ENCODE measurements around the gene TOGARAM2. TPM values are rescaled to one million over a fixed set of nuclear protein-coding genes. Genes with fewer than 3 reads are reported as not detected.

The TOGARAM2 gene
- total RNA-seq, 2 experiments from 2014 or later: 0.03 TPM; not detected in 1

- H3K9me3 ChIP-seq (ENCODE audit: low read length): no peaks in the 10 kb centered on the region
- no peaks in the 10 kb centered on the region for H3K4me1 ChIP-seq (ENCODE audit: insufficient read depth, low read length, poor library complexity, severe bottlenecking)
- no peak for DNase-seq (ENCODE audit: low spot score)
- no peak overlapping the region for H3K27ac ChIP-seq (ENCODE audit: low read depth, low read length, poor library complexity, severe bottlenecking)
- TF ChIP-seq EZH2phosphoT487 (IDR thresholded peaks at IDR 0.05; ENCODE audit: borderline replicate concordance, low read depth, low read length) (no peak), CTCF (conservative IDR thresholded peaks at IDR 0.05; ENCODE audit: low read length) (no peak)
- H4K20me1 ChIP-seq (ENCODE audit: insufficient read depth, low read length): no peaks in the 10 kb centered on the region
- no peaks in the 10 kb centered on the region for H3K9me2 ChIP-seq (ENCODE audit: insufficient read depth, low read length)
- H3K79me2 ChIP-seq (ENCODE audit: insufficient read depth, low read depth, low read length): no peaks in the 10 kb centered on the region
- H3K36me3 ChIP-seq (ENCODE audit: insufficient read depth, low read length): no peaks in the 10 kb centered on the region
- no TSS peak for BruUV-seq (replicated peaks)
- CTCF ChIA-PET (ENCODE audit: unreplicated experiment): no interaction called here
- intact Hi-C loops (cut with micrococcal nuclease; ENCODE audit: unreplicated experiment): no loop called here
- no peak overlapping the region for H2AFZ ChIP-seq (ENCODE audit: low read length)
- POLR2A ChIA-PET: no interaction called here
- H3K4me3 ChIP-seq (ENCODE audit: low read depth, low read length, poor library complexity, severe bottlenecking): no peak overlapping the region
- no peak overlapping the region for H3K4me2 ChIP-seq (ENCODE audit: low read length)
Observed at GRCh38 chr2:29011418-29012060, 30.4 kb downstream of the TOGARAM2 start.

GRCh38 chr2:29012211-29012681 lies 31.1 kb downstream of the TOGARAM2 start:
- intact Hi-C loops (cut with micrococcal nuclease; ENCODE audit: unreplicated experiment): no loop called here
- H3K9me2 ChIP-seq (ENCODE audit: insufficient read depth, low read length): no peaks in the 10 kb centered on the region
- H2AFZ ChIP-seq (ENCODE audit: low read length): no peak overlapping the region
- H4K20me1 ChIP-seq (ENCODE audit: insufficient read depth, low read length): no peaks in the 10 kb centered on the region
- no peaks in the 10 kb centered on the region for H3K79me2 ChIP-seq (ENCODE audit: insufficient read depth, low read depth, low read length)
- H3K27ac ChIP-seq (ENCODE audit: low read depth, low read length, poor library complexity, severe bottlenecking): no peak overlapping the region
- POLR2A ChIA-PET: no interaction called here
- BruUV-seq (replicated peaks): no TSS peak
- CTCF ChIA-PET (ENCODE audit: unreplicated experiment): no interaction called here
- no peak overlapping the region for H3K4me2 ChIP-seq (ENCODE audit: low read length)
- no peaks in the 10 kb centered on the region for H3K36me3 ChIP-seq (ENCODE audit: insufficient read depth, low read length)
- no peak overlapping the region for H3K4me3 ChIP-seq (ENCODE audit: low read depth, low read length, poor library complexity, severe bottlenecking)
- TF ChIP-seq EZH2phosphoT487 (IDR thresholded peaks at IDR 0.05; ENCODE audit: borderline replicate concordance, low read depth, low read length) (no peak), CTCF (conservative IDR thresholded peaks at IDR 0.05; ENCODE audit: low read length) (no peak)
- no peaks in the 10 kb centered on the region for H3K4me1 ChIP-seq (ENCODE audit: insufficient read depth, low read length, poor library complexity, severe bottlenecking)
- no peaks in the 10 kb centered on the region for H3K9me3 ChIP-seq (ENCODE audit: low read length)
- DNase-seq (ENCODE audit: low spot score): peak; percentile 3

- Histone ChIP-seq H2AFZ (ENCODE audit: low read length) (no peak overlapping the region), H3K4me1 (ENCODE audit: insufficient read depth, low read length, poor library complexity, severe bottlenecking) (no peaks in the 10 kb centered on the region), H4K20me1 (ENCODE audit: insufficient read depth, low read length) (no peaks in the 10 kb centered on the region), H3K9me3 (ENCODE audit: low read length) (no peaks in the 10 kb centered on the region), H3K4me2 (ENCODE audit: low read length) (no peak overlapping the region), H3K36me3 (ENCODE audit: insufficient read depth, low read length) (no peaks in the 10 kb centered on the region), H3K79me2 (ENCODE audit: insufficient read depth, low read depth, low read length) (no peaks in the 10 kb centered on the region), H3K9me2 (ENCODE audit: insufficient read depth, low read length) (no peaks in the 10 kb centered on the region), H3K4me3 (ENCODE audit: low read depth, low read length, poor library complexity, severe bottlenecking) (no peak overlapping the region), H3K27ac (ENCODE audit: low read depth, low read length, poor library complexity, severe bottlenecking) (no peak overlapping the region)
- BruUV-seq (replicated peaks): no TSS peak
- POLR2A ChIA-PET: no interaction called here
- intact Hi-C loops (cut with micrococcal nuclease; ENCODE audit: unreplicated experiment): no loop called here
- TF ChIP-seq EZH2phosphoT487 (IDR thresholded peaks at IDR 0.05; ENCODE audit: borderline replicate concordance, low read depth, low read length) (no peak), CTCF (conservative IDR thresholded peaks at IDR 0.05; ENCODE audit: low read length) (no peak)
- no peak for DNase-seq (ENCODE audit: low spot score)
- CTCF ChIA-PET (ENCODE audit: unreplicated experiment): no interaction called here
Observed at GRCh38 chr2:29013057-29013780, 32.1 kb downstream of the TOGARAM2 start.

All from OCI-LY7 (cell line).